ENCODE results near the gene NFIX.

The NFIX gene

GRCh38 chr19:12965812-12966135 lies 29.5 kb upstream of the NFIX start:
- Histone ChIP-seq H3K27ac (ENCODE audit: low read length) (no peak overlapping the region), H3K4me2 (ENCODE audit: low read length) (peak overlapping the region; percentile 94), H2AFZ (ENCODE audit: low read depth, low read length) (peak overlapping the region; percentile 99; the same call in 1 of the 2 replicates), H3K9ac (ENCODE audit: low read length) (peak overlapping the region; percentile 86), H3K4me3 (ENCODE audit: low read length) (peak overlapping the region; percentile 83), H3K4me1 (ENCODE audit: low read length) (no peaks in the 10 kb centered on the region), H4K20me1 (ENCODE audit: insufficient read depth, low read length) (no peaks in the 10 kb centered on the region), H3K27me3 (ENCODE audit: low read depth, low read length) (no peaks in the 10 kb centered on the region), H3K9me3 (ENCODE audit: insufficient read depth, low read length) (no peaks in the 10 kb centered on the region), H3K79me2 (ENCODE audit: low read length) (no peaks in the 10 kb centered on the region), H3K36me3 (replicated peaks; ENCODE audit: low read depth, low read length) (no peaks in the 10 kb centered on the region)
- TF ChIP-seq EZH2phosphoT487 (IDR thresholded peaks at IDR 0.05; ENCODE audit: low read depth), result no peak
- TF ChIP-seq CTCF (IDR thresholded peaks at IDR 0.05; ENCODE audit: low read depth, low read length), result no peak

GRCh38 chr19:12967907-12968306 lies 27.4 kb upstream of the NFIX start:
- TF ChIP-seq EZH2phosphoT487 (IDR thresholded peaks at IDR 0.05; ENCODE audit: low read depth) (no peak), CTCF (IDR thresholded peaks at IDR 0.05; ENCODE audit: low read depth, low read length) (no peak)
- H3K27me3 ChIP-seq (ENCODE audit: low read depth, low read length), result no peaks in the 10 kb centered on the region

GRCh38 chr19:12969292-12969988 lies 25.8 kb upstream of the NFIX start, which contains the start of gene DAND5:
Gene DAND5, plus strand, starts transcription at chr19:12969576. Its CDS starts 85 bp downstream, at chr19:12969661.
- no peak within 1 kb of the TSS for H3K4me3 ChIP-seq (ENCODE audit: low read length)
- TF ChIP-seq EZH2phosphoT487 (IDR thresholded peaks at IDR 0.05; ENCODE audit: low read depth), result no peak
- TF ChIP-seq CTCF (IDR thresholded peaks at IDR 0.05; ENCODE audit: low read depth, low read length), result no peak

More at GRCh38 chr19:12967907-12968306, 27.4 kb upstream of the NFIX start:
- Histone ChIP-seq H2AFZ (ENCODE audit: low read depth, low read length) (no peak overlapping the region), H3K9me3 (ENCODE audit: insufficient read depth, low read length) (no peaks in the 10 kb centered on the region), H3K4me2 (ENCODE audit: low read length) (no peak overlapping the region), H3K27ac (ENCODE audit: low read length) (no peak overlapping the region), H3K9ac (ENCODE audit: low read length) (no peak overlapping the region), H3K4me3 (ENCODE audit: low read length) (no peak overlapping the region), H4K20me1 (ENCODE audit: insufficient read depth, low read length) (no peaks in the 10 kb centered on the region), H3K36me3 (replicated peaks; ENCODE audit: low read depth, low read length) (no peaks in the 10 kb centered on the region), H3K4me1 (ENCODE audit: low read length) (no peaks in the 10 kb centered on the region), H3K79me2 (ENCODE audit: low read length) (no peaks in the 10 kb centered on the region)

GRCh38 chr19:12970070-12970820 lies 25.0 kb upstream of the NFIX start:
- no peaks in the 10 kb centered on the region for H3K36me3 ChIP-seq (replicated peaks; ENCODE audit: low read depth, low read length)
- H3K4me1 ChIP-seq (ENCODE audit: low read length), result peaks cover 15% of the 10 kb centered on the region
- H4K20me1 ChIP-seq (ENCODE audit: insufficient read depth, low read length), result no peaks in the 10 kb centered on the region
- no peak overlapping the region for H3K9ac ChIP-seq (ENCODE audit: low read length)
- TF ChIP-seq EZH2phosphoT487 (IDR thresholded peaks at IDR 0.05; ENCODE audit: low read depth), result no peak
- no peak for TF ChIP-seq CTCF (IDR thresholded peaks at IDR 0.05; ENCODE audit: low read depth, low read length)
- no peaks in the 10 kb centered on the region for H3K79me2 ChIP-seq (ENCODE audit: low read length)
- H3K9me3 ChIP-seq (ENCODE audit: insufficient read depth, low read length), result no peaks in the 10 kb centered on the region
- H3K4me3 ChIP-seq (ENCODE audit: low read length), result no peak overlapping the region
- peaks cover 6% of the 10 kb centered on the region; the same call in 1 of the 2 replicates for H3K27me3 ChIP-seq (ENCODE audit: low read depth, low read length)
- no peak overlapping the region for H2AFZ ChIP-seq (ENCODE audit: low read depth, low read length)
- no peak overlapping the region for H3K4me2 ChIP-seq (ENCODE audit: low read length)
- no peak overlapping the region for H3K27ac ChIP-seq (ENCODE audit: low read length)

More at GRCh38 chr19:12969292-12969988, 25.8 kb upstream of the NFIX start, which contains the start of gene DAND5:
- Histone ChIP-seq H2AFZ (ENCODE audit: low read depth, low read length) (peak within 1 kb of the TSS; percentile 40; the same call in 1 of the 2 replicates), H4K20me1 (ENCODE audit: insufficient read depth, low read length) (no peaks in the 10 kb centered on the region), H3K4me1 (ENCODE audit: low read length) (peaks cover 8% of the 10 kb centered on the region), H3K9me3 (ENCODE audit: insufficient read depth, low read length) (no peaks in the 10 kb centered on the region), H3K36me3 (replicated peaks; ENCODE audit: low read depth, low read length) (no peaks in the 10 kb centered on the region), H3K79me2 (ENCODE audit: low read length) (no peaks in the 10 kb centered on the region), H3K9ac (ENCODE audit: low read length) (no peak within 1 kb of the TSS), H3K4me2 (ENCODE audit: low read length) (no peak within 1 kb of the TSS), H3K27me3 (ENCODE audit: low read depth, low read length) (peaks cover 6% of the 10 kb centered on the region; the same call in 1 of the 2 replicates), H3K27ac (ENCODE audit: low read length) (no peak within 1 kb of the TSS)

Measured in OCI-LY3 (cell line).